Prostate gland (tissue), 2 donors: ENCODE data around the gene RIPOR3.

Source experiments
- POLR2A ChIP-seq: fragments of 450-650 bp; IDR thresholded peaks from one replicate; pipeline ENCODE4 v1.6.1; 2016; ENCODE audit warnings: antibody characterized with exemption, mild to moderate bottlenecking
- POLR2AphosphoS5 ChIP-seq: sonication (generic); formaldehyde crosslinking; IDR thresholded peaks from one replicate; pipeline ENCODE4 v1.6.1; 2017; ENCODE audit warnings: antibody characterized with exemption
- TF ChIP-seq, protein P1 (sequence below), 4 experiments: fragments of 200-600 bp in 2 of 4; fragments of 450-650 bp in 2 of 4; sonication (generic) in 2 of 4; IDR thresholded peaks; 1 replicate in 3 of 4; 2 replicates in 1 of 4; pipeline ENCODE4 v1.5.1; 2016 to 2019; ENCODE audit warnings: antibody characterized with exemption in 4 of 4, mild to moderate bottlenecking in 2 of 4, moderate library complexity in 2 of 4

DNA sequence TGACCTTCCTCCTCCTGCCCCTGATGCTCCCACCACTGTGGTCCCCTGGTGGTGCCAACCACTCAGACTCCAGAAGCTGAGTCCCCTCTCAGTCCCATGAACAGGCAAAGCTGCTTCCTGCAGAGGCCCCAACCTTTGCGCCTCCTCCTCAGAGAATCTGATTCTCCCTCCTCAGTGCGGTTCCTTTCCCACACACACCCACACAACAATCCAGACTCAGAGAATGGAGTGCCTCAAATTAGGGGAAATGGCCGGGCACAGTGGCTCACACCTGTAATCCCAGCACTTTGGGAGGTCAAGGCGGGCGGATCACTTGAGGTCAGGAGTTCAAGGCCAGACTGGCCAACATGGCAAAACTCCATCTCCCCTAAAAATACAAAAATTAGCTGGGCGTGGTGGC lies 23.0 kb downstream of the RIPOR3 start:
- TF ChIP-seq POLR2AphosphoS5 (no peak), POLR2A (no peak)
- TF ChIP-seq, protein P1, sequence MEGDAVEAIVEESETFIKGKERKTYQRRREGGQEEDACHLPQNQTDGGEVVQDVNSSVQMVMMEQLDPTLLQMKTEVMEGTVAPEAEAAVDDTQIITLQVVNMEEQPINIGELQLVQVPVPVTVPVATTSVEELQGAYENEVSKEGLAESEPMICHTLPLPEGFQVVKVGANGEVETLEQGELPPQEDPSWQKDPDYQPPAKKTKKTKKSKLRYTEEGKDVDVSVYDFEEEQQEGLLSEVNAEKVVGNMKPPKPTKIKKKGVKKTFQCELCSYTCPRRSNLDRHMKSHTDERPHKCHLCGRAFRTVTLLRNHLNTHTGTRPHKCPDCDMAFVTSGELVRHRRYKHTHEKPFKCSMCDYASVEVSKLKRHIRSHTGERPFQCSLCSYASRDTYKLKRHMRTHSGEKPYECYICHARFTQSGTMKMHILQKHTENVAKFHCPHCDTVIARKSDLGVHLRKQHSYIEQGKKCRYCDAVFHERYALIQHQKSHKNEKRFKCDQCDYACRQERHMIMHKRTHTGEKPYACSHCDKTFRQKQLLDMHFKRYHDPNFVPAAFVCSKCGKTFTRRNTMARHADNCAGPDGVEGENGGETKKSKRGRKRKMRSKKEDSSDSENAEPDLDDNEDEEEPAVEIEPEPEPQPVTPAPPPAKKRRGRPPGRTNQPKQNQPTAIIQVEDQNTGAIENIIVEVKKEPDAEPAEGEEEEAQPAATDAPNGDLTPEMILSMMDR (IDR thresholded peaks at IDR 0.05), result no peak
